ENCODE measurements around the gene GORASP2.
A peak's percentile ranks its signal among the peaks of the same experiment; 100 is the strongest.

GORASP2 gene

DNA sequence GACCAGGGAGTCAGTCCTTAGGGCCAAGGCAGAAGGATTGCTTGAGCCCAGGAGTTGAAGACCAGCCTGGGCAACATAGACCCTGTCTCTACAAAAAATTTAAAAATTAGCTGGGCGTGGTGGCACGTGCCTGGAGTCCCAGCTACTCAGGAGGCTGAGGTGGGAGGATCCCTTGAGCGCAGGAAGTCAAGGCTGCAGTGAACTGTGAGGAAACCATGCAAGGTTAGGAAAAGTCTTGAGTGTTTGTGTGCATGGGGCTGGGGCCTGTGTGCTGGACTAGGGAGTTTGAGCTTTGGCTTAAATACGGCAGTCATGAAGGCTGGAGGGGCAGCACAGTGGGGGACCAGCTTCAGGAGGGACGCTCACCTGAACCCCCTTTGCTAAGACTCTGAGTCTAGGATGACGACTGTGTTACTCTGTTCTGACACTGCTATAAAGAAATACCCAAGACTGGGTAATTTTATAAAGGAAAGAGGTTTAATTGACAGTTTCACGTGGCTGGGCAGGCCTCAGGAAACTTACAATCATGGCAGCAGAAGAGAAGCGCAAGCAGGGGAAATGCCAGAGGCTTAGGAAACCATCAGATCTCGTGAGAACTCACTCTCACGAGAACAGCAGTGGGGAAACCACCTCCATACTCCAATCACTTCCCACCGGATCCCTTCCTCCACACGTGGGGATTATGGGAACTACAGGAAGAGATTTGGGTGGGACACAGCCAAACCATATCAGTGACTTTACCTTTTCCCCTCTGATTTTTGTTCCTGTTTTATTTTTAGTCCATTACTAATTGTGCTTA, 39.4 kb downstream of the GORASP2 start:
- DNase-seq = no peak

DNA sequence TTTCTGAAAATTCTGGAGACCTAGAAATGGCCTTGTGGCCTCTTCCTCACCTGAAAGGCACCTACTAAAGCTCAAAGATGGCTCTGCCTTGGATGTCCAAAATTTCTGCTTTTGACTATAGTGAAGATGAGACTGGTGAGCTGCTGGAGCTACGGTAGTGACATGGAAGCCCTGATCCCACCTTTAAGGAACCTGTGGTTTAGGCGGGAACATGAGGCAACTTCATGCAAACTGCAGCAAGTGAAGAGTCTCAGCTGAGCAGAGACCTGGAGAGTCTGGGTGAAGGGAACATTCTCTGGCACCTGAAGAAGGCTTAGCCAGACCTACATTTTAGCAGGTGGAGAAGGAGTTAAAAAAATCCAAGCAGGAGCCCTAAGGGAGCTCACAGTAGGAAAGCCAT, 40.0 kb downstream of the GORASP2 start:
- no peak for DNase-seq

DNA sequence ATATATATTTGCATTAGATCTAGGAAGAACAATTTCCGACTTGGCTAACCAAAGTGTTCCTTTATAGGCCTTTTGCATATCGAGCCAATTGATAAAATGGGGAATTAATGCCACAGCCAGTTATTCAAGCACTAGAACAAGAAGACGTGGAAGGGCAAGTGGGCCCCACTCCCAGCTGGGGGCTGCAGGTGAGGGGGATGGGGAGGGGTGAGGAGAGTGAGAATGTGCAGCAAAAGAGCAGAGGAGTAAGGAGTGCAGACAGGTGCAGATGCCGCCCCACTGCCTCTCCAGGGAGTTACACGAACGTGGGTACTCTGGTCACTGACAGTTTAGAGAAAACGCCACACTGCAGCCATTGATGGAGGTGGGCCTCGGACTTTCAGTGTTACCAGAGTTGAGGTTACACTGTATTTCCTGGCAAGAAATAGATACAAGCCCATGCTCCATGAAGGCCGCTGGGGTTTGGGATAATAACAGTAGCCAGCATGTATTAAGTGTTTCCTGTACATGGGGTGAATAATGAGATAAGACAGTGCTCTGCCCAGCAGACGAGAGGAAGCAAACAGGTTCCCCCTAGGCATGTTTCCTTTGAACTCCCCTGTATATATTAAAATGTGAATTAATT, 40.9 kb downstream of the GORASP2 start:
- DNase-seq = no peak

DNA sequence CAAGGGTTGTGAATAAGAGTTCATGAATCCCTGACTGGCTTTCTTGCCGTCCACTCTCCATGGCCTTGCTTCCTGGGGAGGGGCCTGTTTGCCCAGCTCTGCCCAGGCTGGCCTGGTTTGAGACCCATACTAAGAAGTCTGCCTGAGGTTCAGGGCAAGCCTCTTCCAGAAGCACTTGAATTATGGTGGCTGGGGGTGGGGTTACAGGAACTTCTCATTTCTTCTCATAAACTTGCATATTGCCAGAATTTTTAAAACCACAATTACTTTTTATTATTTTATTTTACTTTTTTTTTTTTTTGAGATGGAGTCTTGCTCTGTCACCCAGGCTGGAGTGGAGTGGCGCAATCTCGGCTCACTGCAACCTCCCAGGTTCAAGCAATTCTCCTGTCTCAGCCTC, 42.0 kb downstream of the GORASP2 start:
- no peak for DNase-seq

DNA sequence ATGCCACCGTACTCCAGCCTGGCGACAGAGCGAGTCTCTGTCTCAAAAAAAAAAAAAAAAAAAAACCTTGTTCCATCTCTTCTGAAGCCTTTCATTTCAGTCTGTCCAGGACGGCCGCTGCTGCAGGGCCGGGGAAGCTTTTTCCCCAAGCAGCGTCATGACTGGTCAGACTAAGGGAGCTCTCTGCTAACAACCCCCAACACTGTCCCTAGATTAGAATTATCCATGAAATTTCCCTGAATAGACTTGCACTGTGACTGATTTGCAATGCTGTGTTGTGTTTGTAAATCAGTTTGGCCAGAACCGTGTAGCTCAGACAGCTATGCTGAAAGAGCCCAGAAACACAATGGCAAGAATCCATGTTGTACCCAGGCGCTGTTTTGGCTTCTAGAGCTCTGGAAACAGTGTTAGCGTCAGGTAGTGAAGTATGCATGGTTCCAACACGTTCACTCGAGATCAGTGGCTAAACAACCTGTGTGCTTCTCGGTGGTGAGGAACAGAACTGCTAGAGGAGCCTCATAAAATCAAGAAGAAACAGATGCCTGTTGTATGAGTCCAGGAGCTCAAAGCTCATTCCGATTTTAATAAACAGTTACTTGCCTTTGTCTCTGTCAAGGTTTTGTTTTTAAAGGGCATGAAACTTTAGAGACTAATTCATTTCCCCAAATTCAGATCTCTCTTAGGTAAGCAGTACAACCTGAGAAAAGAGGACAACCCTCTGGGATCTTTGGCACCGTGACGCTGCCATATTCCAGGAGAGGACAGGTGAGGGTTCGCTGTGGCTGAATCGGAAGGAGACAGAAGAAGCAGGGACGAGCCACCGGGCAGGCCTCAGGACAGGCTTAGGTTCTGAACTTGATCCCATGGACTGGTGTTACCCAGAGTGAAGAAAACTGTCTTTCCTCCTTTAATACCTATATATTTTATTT, 43.5 kb downstream of the GORASP2 start:
- DNase-seq = no peak

DNA sequence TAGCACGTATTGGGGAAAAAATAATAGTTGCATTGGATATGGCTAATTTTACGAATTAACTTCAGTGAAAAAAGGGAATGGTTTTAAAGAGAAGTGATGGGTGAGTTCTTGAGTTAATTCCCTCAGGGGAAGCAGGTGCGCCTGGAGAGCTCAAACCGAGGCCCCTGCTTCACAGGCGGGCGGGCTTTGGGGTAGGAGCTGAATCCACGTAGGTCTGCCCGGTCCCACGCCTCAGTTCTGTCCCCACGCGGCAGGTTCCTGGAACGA, 44.1 kb downstream of the GORASP2 start:
- no peak for DNase-seq

DNA sequence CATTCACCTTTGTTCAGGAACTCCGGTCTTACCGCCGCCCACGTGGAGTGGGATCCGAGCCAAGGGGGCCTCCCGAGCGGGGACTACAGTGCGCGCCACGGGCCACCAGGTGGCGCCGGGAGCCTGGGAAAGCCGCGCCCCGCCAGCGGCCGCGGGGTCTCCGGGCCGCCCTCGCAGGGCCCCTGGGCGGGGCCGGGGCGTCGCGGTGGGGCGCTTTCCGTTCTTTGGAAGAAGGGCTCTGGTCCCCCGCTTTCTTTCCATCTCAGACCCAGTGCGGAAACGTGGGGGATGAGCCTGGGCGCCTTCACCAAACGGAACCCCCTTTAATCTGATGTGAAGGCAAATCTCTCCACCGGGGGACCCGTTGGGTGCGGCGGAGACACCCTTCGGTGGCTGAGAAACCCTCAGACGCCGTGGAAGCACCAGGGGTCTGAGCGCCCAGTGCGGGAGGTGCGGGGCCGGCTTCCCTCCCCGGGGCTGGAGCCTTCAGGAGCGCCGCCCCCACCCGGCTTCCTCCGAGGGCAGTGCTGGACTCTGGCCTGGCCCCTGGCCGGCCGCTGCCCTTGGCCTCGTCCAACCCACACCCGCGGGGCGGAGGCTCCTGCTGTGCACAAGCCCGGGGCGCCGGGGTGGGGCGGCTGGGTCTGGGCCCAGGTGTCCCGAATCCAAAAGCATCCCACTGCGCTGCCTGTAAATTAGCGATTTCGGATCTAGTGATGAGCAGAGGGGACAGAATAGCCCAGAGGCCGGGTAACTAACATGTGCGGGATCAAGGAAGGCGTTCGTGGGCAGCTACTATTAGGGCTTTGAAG, 44.6 kb downstream of the GORASP2 start:
- peak; percentile 53 for DNase-seq

DNA sequence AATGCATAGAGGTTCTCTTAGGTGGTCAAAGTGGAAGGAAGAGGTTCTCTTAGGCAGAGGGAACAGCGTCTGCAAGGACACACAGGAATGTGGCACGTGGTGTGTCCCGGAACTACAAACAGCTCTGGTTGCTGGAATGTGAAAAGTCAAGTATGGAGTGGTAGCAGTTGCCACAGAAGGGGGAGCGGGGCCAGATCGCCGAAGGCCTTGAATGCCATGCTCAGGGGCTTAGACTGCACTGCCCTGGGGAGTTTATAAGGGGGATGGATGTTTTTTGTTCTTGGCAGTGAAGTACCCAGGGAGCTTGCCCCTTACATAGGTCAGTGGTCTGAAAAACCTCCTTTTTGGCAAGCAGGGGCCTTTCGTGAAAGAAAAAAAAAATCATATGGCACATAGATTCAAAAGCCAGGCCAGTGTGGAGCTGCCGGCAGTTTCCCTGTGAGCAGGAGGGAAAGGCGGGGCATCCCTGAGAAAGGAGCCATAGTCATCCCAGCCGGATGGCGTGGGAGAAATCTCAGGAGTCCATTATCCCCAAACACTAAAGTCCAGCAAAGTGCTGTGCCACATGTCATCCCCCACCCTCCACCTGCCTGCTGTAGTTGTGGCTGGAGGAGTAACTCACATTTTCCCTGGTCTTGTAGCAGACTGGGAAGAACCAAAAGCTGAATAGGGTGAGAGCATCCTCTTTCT, 45.4 kb downstream of the GORASP2 start:
- DNase-seq = no peak

DNA sequence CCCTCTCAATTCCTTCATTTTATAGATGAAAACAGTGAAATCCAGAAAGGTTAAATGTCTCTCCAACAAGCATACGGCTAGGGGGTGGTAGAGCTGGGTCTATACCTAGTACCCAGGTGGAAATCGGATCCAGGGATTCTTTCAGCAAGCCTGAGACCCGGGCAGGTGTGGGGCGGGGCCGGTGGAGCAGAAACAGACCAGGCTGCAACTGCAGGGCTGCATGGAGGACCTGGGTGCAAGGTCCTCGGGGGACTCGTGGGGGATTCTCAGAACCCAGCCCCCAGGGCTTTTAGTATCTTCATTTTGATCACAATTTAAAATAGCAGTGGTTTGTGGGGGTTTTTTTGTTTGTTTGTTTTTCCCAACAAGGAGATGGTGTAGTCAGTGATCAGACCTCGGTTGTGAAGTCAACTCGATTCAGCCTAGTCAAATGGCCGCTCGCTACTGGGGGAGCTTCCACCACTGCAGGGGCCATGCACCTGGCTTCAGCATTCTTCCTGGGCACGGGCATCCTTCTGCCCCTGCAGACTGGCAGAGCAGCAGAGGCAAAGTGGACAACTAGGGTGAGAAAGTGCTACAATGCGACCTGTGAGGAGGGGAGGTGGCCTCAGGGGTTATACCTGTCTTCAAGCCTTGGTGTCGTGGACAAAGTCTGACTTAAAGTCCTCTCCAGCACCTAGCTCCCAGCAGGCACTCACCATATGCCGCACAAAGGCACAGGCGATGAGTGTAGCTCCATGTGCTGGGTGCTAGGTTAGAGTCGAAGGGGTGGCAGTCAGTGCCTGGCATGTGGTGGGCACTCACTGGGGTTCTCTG, 46.3 kb downstream of the GORASP2 start:
- DNase-seq = no peak

DNA sequence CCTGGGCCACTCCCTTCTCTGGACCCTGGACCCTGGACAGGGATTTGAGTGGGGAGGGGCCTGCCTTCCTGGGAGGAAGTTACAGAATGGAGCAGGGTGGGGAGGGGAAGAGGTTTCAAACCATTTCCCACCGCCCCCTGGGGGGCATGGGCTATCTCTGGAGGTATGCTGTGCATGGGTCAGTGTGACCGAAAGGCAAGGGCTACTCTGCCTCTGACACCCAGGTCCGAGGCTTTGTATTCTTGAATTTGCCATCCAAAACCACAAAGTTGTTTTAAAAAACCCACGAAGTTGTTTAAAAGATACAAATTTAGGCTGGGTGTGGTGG, 46.9 kb downstream of the GORASP2 start:
- no peak for DNase-seq

DNA sequence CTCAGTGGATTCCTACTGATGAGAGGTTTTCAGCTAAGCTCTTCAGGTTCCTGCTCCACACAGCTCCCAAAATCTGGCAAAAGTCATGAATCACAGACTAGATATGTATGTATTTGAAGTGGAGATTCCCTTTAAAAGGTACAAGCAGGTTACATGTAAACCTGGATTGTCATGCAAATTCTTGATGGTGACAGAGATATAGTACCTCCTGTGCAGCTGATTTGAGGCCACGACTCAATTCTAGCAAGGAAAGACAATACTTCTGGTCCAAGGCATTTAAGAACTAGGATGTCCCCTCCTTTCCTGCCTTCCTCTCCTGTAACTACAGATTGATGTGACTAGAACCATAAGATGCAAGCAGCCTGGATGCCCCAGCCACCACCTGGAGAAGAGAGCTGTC, 55.0 kb downstream of the GORASP2 start:
- no peak for DNase-seq

DNA sequence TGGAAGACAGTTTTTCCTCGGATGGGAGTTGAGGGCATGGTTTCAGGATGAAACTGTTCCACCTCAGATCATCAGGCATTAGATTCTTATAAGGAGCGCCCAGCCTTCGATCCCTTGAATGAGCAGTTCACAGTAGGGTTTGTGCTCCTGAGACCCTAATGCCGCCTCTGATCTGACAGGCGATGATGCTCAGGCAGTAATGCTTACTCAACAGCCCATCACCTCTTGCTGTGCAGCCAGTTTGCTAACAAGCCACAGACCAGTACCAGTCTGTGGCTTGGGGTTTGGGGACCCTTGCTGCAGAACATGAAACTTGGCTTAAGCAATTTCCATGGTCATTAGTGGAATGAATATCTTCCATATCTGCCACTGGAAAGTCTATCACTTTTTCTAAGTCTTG, 56.4 kb downstream of the GORASP2 start:
- no peak for DNase-seq

DNA sequence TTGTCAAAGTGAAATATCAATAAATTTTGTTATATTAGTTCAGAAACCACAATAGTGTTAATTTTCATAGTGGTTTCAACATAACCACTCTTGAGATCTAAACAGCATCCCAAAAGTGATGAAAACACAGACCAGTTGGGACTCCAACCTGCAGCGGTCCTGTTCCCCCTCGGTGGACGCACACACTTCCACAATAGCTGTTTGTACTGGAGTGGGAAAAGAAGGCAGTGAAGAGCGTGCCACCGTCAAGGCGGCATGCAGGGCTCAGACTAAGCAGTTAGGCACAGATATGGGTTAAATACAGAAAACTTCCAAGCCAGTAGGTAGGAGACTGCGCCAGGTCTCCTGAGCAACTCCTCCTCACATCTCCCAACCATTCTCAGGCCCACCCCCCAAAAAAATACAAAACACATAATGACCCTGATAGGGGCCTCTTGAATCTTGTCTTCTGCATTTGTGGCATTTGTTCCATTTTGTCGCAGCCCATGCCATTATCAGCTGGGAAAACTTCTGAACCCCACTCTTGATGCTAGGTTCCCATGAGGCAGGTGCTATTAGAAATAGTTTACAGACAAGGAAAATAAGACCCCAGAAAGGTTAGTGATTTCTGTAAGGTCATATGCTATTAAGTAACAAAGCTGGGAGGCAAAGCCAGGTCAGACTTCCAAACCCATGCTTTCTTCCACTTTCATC, 57.7 kb downstream of the GORASP2 start:
- no peak for DNase-seq

DNA sequence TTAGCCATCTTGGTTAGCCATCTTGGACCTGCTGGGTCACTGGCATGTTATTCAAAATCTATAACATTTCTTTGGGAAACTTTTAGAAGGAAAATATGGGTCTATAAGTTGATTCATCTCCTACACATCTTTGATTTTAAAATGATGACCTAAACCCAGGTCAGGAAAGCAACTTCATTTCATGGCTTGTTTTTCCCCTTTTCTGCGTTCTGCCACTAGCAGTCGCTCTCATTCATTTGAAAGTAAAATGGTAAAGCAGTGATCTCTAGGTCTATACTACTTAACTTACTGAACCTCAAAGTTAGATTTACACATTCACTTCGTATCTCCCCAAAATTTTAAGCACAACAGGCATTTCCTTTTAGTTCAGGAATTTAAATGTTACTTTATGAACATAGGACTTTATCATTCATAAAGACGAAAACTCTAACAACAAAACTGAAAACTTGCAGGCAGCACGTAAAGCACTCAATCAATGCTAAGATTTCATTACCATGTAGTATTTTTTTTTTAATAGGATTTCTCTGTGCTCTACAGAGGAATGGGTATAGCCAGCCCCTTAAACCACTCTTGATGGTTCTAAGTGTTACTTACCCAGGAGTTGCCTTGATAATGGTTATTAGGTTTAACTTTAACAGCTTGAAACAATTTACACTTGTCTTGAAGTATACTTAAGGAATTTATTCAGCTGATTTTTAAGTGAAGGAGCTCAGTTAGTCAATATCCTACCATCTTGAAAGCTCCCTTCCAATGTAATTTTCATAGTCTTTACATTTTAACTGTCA, 62.5 kb downstream of the GORASP2 start:
- no peak for DNase-seq

DNA sequence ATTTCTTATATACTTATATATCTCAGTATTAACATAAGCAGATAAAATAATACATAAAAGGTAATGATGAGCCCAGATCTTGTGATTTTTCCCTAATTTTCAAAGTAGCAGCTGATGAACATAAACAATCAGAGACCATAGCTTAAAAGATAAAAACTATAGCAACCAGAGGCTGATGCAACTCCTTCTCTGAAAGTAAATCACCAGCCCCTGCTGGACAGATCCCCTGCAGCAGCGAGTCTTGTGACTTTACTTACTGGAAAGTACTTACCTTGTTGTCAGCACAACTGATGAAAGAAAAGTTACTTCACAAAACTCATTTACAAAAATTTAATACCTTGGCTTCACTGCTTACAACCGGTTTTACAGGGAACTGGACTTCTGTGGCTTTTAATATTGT, 67.3 kb downstream of the GORASP2 start:
- no peak for DNase-seq

DNA sequence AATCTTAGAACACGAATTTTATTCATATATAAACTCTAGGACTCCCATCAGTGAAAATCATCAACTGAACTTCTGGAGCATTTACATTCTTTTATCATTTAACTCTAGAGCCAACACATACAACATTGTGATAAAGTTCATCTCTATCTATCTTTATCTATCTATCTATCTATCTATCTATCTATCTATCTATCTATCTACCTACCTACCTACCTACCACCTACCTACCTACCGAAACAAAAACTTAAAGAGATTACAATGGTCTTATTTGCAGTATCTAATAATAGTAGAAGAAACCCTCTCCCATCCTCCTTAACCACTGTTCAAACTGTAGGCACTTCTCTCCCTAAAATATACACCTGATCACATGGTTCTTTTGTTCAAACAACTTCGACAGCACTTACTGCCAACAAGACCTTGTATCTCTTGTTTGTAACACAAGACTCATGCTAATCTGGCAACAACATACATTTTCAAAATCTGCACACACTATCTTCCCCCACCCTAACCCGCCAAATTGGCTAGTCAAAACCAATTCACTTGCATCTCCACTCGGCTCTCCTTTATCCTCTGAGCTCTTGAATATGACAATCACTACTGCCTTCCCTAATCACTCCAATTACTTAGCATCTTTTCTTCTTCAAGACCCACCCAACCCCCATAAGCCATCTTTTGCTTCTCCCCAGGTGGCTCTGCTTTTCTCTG, 69.0 kb downstream of the GORASP2 start:
- DNase-seq = no peak

DNA sequence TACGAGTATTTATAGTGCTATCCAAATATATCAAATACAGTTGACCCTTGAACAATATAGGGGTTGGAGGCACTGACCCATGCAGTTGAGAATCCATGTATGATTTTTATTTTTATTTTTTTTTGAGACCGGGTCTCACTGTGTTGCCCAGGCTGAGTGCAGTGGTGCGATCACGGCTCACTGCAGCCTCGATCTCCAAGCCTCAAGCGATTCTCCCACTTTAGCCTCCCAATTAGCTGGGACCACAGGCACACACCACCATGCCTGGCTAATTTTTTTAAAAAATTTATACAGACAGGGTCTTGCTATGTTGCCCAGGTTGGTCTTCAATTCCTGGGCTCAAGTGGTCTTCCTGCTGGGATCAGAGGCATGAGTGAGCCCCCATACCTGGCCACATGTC, 70.6 kb downstream of the GORASP2 start:
- DNase-seq = no peak

DNA sequence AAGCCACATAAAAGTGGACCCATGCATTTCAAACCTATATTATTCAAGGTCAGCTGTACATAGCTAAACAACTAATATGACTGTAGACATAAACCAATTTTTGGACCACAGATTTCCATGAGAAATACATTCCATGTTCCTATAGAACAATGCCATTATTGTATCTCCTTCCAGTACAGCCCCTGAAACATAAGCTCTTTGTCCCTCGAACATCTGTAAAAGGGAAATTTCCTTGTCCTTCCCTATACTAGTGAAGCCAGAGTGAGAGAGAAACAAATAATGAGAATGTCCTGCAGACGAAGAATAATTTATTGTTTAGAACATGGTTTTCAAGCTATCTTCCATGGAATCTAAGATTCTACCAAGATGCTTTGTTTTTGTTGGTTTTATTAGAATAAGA, 75.3 kb downstream of the GORASP2 start:
- no peak for DNase-seq

DNA sequence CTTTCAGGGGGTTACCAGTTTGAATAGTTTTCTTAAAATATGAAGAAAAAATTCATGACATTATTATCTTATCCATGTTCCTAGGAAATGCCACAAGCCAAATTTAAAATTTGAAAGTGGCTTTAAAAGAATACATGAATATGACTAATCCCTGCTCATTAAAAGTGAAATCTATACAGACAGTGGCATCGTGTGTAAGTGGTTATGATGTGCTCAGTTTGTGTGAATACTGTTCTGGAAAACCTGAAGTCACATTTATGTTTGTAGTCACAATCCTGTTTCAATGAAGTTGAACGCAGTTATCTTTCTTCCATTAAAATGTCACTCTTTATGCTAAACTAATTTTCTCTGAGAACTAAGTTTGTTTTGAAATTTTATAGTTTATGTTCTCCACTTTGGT, 75.8 kb downstream of the GORASP2 start:
- DNase-seq = no peak
